SK-N-MC (cell line): ENCODE measurements around the gene SLC6A11.

ENCODE experiments used
- EZH2 ChIP-seq: fragments of 200-600 bp; sonication (generic); IDR thresholded peaks from one replicate; pipeline ENCODE4 v1.6.1; 2017; ENCODE audit warnings: antibody characterized with exemption
- FOXP2 ChIP-seq: optimal IDR thresholded peaks from 2 replicates; pipeline ENCODE3; 2011; ENCODE audit warnings: mild to moderate bottlenecking, moderate library complexity; ENCODE audit not compliant: insufficient read depth; ENCODE audit errors: extremely low read length, control extremely low read depth
- POLR2AphosphoS5 ChIP-seq: IDR thresholded peaks from 2 replicates; pipeline ENCODE4 v1.6.1; 2012; ENCODE audit warnings: mild to moderate bottlenecking, low read depth, low read length, borderline replicate concordance

DNA sequence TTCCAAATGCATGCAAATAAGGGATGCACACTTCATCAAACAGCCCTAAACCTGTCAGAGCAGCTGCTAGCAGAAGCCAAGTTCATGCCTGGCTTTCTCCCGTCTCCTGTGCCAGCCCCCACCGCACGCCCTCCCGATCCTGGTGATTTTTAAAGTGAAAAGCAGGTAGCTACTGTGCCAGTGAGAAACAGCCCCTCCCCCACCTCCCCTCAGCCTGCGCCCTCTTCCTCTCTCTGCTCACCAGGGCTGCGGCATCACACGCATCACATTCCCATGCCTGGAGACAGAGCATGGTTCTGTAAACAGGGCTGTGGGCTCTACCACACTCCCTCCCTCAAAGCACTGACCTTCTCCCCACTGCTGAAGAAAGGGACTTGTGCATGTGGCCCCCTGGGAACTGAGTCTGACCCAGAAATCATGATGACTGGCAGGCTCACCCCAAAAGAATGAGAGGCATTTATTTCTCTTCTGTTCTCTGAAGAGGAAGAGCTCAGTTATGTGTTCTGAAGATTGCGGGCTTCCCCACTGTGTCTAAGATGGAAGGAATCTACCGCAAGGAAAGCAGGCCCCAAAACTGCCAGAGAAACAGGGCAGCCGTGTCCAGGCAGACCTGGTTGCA is 162.0 kb downstream of the SLC6A11 start:
- no peak for TF ChIP-seq EZH2
- TF ChIP-seq POLR2AphosphoS5 = no peak
- no peak for TF ChIP-seq FOXP2
